HCT116 (cell line): Measurements from ENCODE around the gene HIPK3.

ENCODE experiments used
- EZH2phosphoT487 ChIP-seq: fragments of 200-600 bp; IDR thresholded peaks from 2 replicates; pipeline ENCODE4 v1.6.1; 2018; ENCODE audit warnings: antibody characterized with exemption, borderline replicate concordance
- POLR2AphosphoS5 ChIP-seq: IDR thresholded peaks from 2 replicates; pipeline ENCODE4 v1.6.1; 2011; ENCODE audit warnings: mild to moderate bottlenecking, low read depth, low read length, moderate library complexity
- TCF7L2 ChIP-seq: IDR thresholded peaks from 2 replicates; pipeline ENCODE4 v1.7.0; 2011; ENCODE audit warnings: borderline replicate concordance, inconsistent platforms; ENCODE audit not compliant: insufficient read depth, insufficient read length; ENCODE audit errors: extremely low read depth
- ZFX ChIP-seq: fragments of 450-650 bp; IDR thresholded peaks from 2 replicates; pipeline ENCODE4 v1.6.1; 2017
- TF ChIP-seq, protein P1 (sequence below), 3 experiments: fragments of 200-600 bp in 1 of 3; sonication (generic) in 1 of 3; IDR thresholded peaks in 2 of 3; conservative IDR thresholded peaks in 1 of 3; 2 replicates each; pipeline ENCODE4 v1.5.1; 2012 to 2017; ENCODE audit warnings: low read depth in 2 of 3, low read length in 2 of 3, antibody characterized with exemption in 1 of 3, borderline replicate concordance in 1 of 3, control low read depth in 1 of 3, mild to moderate bottlenecking in 1 of 3, mixed read lengths in 1 of 3, mixed run types in 1 of 3, moderate library complexity in 1 of 3; ENCODE audit not compliant: insufficient read depth in 1 of 3

DNA sequence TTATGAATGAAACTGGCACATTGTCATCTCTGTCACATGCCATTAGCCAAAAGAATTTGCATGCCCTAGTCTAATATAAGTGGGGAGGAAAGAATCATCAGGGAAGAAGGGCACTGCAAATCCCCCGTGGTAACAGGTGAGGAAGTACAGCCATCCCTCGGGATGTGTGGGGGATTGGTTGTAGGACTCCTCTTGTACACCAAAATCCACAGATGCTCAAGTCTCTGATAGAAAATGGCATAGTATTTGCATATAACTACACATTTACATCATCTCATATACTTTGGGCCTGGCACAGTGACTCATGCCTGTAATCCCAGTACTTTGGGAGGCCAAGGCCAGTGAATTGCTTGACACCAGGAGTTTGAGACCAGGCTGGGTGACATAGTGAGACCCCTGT, 109.7 kb downstream of the HIPK3 start:
- TF ChIP-seq EZH2phosphoT487 (no peak), POLR2AphosphoS5 (no peak), ZFX (no peak), TCF7L2 (no peak)
- TF ChIP-seq, protein P1, sequence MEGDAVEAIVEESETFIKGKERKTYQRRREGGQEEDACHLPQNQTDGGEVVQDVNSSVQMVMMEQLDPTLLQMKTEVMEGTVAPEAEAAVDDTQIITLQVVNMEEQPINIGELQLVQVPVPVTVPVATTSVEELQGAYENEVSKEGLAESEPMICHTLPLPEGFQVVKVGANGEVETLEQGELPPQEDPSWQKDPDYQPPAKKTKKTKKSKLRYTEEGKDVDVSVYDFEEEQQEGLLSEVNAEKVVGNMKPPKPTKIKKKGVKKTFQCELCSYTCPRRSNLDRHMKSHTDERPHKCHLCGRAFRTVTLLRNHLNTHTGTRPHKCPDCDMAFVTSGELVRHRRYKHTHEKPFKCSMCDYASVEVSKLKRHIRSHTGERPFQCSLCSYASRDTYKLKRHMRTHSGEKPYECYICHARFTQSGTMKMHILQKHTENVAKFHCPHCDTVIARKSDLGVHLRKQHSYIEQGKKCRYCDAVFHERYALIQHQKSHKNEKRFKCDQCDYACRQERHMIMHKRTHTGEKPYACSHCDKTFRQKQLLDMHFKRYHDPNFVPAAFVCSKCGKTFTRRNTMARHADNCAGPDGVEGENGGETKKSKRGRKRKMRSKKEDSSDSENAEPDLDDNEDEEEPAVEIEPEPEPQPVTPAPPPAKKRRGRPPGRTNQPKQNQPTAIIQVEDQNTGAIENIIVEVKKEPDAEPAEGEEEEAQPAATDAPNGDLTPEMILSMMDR (IDR thresholded peaks at IDR 0.05 in 2 of 3, conservative IDR thresholded peaks at IDR 0.05 in 1 of 3; ENCODE audit: borderline replicate concordance in 1 of 3, insufficient read depth in 1 of 3, low read depth in 2 of 3, low read length in 2 of 3) = no peak
